ENCODE data around the gene PIP5K1B.
"Not testable (repeated sequence)": the region's sequence is repeated elsewhere in the genome, so short reads cannot be mapped to it uniquely, and the experiment has no call there.

PIP5K1B gene, protein sequence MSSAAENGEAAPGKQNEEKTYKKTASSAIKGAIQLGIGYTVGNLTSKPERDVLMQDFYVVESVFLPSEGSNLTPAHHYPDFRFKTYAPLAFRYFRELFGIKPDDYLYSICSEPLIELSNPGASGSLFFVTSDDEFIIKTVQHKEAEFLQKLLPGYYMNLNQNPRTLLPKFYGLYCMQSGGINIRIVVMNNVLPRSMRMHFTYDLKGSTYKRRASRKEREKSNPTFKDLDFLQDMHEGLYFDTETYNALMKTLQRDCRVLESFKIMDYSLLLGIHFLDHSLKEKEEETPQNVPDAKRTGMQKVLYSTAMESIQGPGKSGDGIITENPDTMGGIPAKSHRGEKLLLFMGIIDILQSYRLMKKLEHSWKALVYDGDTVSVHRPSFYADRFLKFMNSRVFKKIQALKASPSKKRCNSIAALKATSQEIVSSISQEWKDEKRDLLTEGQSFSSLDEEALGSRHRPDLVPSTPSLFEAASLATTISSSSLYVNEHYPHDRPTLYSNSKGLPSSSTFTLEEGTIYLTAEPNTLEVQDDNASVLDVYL

DNA sequence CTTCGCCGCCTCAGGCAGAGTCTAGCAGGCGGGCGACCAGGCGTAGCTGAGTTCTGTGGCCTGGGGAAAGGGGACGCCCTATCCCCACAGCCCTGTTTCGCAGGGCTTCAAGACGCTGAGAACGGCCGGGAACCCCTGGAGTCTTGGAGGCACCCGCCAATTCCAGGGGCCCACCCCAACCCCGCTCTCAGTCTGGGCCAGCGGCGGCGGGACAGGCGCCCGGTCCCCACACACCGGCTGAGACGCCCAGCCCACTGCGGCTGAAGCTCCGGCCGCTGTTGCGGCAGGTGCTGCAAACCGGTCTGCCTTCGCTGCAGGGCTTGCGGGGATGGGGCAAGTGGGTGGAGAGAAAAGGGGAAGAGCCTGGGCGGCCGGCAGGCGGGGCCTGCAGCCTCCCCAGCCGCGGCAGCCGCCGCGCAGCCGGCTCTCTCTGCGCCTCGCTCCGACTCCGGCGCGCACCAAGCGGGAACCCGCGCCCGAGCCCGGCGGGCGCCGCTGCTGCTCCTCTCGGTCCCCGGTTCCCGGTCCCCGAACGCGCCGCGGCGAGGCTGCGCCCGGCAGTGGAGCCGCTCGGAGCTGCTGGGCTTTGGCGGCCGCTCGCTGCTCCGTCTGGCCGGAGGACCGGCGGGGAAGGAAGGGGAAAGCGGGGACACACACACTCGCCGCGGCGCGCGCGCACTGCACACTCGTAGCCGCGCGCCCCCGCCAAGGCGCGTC lies at the start of gene PIP5K1B:
TSS of gene PIP5K1B (plus strand) at position 427 of the 717 bp plus-strand sequence. CDS start 117,375 bp downstream, outside the sequence.
- peak; percentile 5 for DNase-seq (ENCODE audit: low read depth)

GRCh38 chr9:68664036-68664435 lies 41.0 kb upstream of the PIP5K1B start:
- DNase-seq (ENCODE audit: low read depth) = no peak

GRCh38 chr9:68668127-68668526 lies 36.9 kb upstream of the PIP5K1B start:
- no peak for DNase-seq (ENCODE audit: low read depth)

GRCh38 chr9:68669218-68669617 lies 35.8 kb upstream of the PIP5K1B start:
- no peak for DNase-seq (ENCODE audit: low read depth)

DNA sequence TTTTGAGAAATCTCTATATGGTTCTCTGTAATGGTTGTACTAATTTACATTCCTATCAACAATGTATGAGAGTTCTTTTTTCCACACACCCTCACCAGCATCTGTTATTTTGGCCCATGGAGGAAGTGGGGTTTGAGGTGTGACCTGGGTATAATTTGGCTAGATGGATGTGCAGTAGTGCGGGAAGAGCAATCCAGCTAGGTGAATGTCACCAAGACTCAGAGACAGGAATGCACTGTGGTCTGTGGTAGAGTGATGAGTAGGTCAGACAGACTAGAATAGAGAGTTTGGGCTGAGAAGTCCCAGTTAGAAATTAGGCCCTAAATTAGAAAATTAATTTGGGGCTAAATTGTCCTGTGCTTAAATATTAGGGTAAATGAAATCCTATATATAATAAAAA lies 32.8 kb upstream of the PIP5K1B start:
- no peak for DNase-seq (ENCODE audit: low read depth)

- DNase-seq (ENCODE audit: low read depth) = no peak
Observed at GRCh38 chr9:68672625-68673024, 32.4 kb upstream of the PIP5K1B start.

GRCh38 chr9:68678430-68678829 lies 26.6 kb upstream of the PIP5K1B start:
- DNase-seq (ENCODE audit: low read depth) = no peak

GRCh38 chr9:68683433-68683832 lies 21.6 kb upstream of the PIP5K1B start:
- no peak for DNase-seq (ENCODE audit: low read depth)

DNA sequence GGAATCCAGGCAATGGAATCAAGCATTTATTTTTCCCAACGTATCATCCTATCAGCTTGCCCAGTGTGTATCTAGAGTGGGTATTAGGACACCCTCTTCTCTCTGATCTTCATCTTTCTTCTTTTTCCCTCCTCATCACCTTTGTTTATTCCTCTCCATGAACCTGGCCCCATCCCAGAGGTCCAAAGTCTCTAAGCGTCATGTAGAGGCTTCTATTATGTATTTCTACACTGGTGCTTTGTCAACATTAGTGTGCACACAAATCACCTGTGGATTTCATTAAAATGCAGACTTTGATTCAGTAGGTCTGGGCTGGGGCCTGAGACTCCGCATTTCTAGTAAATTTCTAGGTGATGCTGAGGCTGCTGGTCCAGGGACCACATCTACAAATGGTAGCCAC lies 19.8 kb upstream of the PIP5K1B start:
- no peak for DNase-seq (ENCODE audit: low read depth)

- no peak for DNase-seq (ENCODE audit: low read depth)
Observed at GRCh38 chr9:68685770-68686169, 19.3 kb upstream of the PIP5K1B start.

GRCh38 chr9:68690088-68690487 lies 15.0 kb upstream of the PIP5K1B start:
- DNase-seq (ENCODE audit: low read depth) = peak; percentile 9

DNA sequence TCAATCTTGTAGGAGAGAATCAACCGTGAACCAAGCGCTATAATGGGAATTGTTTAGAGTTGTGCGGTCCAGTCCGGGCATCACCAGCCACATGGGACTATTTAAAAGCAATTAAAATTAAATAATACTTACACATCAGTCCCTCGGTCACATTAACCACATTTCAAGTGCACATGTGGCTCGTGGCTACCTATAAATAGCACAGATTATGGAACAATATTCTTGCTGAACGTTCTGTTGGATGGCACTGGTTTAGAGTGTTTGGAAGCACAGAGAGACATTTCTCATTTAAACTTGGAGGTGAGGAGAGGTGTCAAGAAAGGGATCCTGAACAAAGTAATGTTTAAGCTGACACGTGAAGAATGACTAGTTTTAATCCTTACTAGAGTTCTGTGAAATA lies 12.5 kb upstream of the PIP5K1B start:
- no peak for DNase-seq (ENCODE audit: low read depth)

DNA sequence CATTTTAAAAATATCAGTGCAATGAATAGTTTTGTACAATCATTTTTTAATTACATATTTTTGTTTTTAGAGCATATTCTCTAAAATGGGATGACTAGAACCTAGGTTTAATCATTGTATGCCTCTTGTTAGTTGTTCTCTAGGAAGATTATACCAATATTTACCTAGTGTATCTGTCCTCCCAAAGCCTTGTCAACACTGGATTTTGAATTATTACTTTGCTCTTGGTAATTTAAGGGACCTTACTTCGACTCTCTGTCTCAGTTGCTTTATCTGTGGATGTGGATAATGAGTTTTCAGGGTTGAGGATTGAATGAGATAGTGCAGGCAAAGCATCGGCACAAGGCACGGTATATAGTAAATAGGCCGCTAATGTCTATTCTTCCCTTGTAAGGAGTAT lies 10.9 kb upstream of the PIP5K1B start:
- DNase-seq (ENCODE audit: low read depth) = no peak

DNA sequence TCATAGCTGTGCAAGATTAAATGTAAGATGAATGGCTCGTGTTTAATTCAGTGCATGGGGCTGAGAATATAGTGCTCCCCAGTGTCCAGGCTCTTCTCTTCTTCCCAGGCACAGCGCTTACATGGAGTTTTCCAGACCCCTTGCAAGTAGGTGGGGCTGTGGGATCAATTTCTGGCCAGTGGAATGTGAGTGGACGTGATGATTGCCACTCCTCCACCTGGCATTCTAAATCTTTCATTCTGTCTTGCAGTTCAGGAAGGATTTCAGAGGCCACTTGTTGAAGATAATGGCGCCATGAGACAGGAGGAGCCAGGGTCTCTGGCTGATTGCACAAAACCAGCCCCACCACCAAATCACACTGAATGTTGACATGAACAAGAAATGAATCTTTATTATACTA lies 7.2 kb upstream of the PIP5K1B start:
- DNase-seq (ENCODE audit: low read depth) = no peak

GRCh38 chr9:68698943-68699509 lies 6.0 kb upstream of the PIP5K1B start:
- DNase-seq (ENCODE audit: low read depth) = no peak

DNA sequence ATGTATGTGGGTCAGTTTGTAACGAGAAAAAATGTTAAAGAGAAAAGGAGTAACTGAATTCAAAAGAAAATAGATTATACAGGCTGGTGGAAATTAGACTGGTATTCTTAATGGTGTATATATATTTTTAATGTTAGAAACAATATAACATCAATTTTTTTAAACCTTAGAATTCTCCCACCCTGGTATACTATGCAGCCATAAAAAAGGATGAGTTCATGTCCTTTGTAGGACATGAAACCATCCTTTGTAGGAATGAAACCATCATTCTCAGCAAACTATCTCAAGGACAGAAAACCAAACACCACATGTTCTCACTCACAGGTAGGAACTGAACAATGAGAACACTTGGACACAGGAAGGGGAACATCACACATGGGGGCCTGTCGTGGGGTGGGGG lies 5.4 kb upstream of the PIP5K1B start:
- not testable (repeated sequence) for DNase-seq (ENCODE audit: low read depth)

- no peak for DNase-seq (ENCODE audit: low read depth)
Observed at GRCh38 chr9:68702493-68702892, 2.5 kb upstream of the PIP5K1B start.

- no peak for DNase-seq (ENCODE audit: low read depth)
Observed at GRCh38 chr9:68703672-68704071, 1.4 kb upstream of the PIP5K1B start.

GRCh38 chr9:68704498-68704813 lies 584 bp upstream of the PIP5K1B start:
- no peak for DNase-seq (ENCODE audit: low read depth)

DNA sequence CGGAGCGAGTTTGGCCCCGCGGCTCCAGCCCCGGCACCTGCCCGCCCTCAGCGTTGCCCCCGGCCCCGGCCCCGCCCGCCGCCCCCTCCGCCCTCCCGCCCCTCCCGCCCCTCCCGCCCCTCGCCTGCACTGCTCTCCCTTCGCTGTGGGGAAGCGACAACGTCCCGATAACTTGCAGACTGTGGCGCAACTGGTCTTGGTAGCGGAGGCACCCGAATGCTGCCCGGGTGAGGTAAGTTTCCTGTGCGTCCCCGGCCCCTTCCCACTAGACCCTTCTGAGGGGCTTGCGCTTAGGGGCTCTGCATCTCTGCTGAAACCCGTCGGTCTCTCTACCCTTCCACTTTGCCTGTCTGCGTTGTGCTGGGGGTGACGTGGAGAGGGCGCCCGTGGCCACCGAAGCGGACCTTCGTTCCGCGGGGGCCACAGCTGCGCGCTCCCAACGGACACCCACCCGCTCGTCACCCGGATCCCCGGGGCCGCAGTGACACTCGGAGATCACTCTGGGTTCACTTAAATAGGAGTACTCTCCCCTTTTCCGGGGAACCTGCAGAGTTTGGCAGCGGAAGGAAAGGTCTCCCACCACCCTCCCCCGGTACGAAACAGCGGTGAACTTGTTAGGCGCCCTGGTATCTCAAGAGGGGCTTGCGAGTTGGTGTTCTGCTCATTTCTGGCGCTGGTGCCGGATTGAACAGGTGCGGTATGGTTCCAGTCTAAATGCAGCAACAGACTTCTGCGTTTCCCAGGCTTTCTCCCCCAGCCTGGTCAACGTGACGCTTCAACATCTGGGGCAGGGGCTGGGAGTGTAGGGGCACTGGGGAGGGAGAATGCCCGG lies 707 bp downstream of the PIP5K1B start:
- no peak for DNase-seq (ENCODE audit: low read depth)

DNA sequence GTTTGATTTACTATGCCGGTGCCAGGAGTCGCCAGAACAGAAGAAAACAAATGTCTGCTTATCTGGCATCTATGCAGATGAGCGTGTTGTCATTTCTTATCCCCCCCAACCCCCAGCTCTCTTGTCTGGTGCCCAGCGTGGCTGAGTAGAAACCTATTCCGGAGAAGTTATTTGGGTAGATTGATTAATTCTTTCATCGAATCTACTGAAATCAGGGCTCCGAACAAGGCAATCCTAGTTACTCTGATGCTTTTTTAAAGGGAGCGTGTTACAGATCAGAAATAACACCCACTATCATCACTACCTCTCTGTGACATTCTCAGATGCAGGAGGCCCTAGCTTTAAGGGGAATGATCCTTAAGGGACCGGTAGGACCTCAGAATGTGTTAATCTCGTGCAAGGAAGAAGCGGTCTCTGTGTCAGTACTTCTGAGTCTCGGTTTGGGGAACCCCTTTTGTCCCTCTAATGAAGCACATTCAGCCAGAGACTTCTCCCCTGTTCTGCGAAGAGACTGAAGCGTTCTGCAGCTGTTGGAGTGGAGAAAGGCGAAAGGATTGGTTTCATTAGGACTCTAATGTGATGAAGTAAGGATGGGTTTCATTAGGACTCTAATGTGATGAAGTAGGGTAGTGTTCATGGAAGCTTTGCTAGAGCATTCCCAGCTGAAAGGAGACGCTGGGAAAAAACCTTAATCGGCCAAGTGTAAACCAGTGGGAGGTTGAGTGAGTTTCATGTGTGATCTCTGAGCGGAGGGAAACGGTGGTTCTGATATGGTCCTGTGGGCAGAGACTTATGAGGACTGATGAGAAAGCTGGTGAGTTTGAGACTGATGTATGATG lies 1.5 kb downstream of the PIP5K1B start:
- DNase-seq (ENCODE audit: low read depth) = no peak
